Spleen (tissue), 7 donors: ENCODE measurements around the gene TPX2.

Experiments used
- CTCF ChIP-seq, 11 experiments: fragments of 200-600 bp in 7 of 11; fragments of 450-650 bp in 4 of 11; sonication (generic) in 4 of 11; IDR thresholded peaks in 8 of 11; conservative IDR thresholded peaks in 3 of 11; 1 replicate in 7 of 11; 2 replicates in 4 of 11; pipeline versions ENCODE4 v1.4.0 to v1.8.0; 2016 to 2021; ENCODE audit warnings: antibody characterized with exemption in 11 of 11, inconsistent platforms in 4 of 11, mild to moderate bottlenecking in 1 of 11
- POLR2AphosphoS5 ChIP-seq, 3 donors: sonication (generic); formaldehyde crosslinking; IDR thresholded peaks; one replicate each; pipeline ENCODE4 v1.5.1; 2017; ENCODE audit warnings: antibody characterized with exemption in 3 of 3
- donor health status: DM: no; HTN: no; CAD: no; lungs with moderate emphysema.
- donor health status: DM: no; HTN: no; CAD: no.
- donor health status: DM: no; HTN: no; CAD: no.

- TF ChIP-seq POLR2AphosphoS5 (IDR thresholded peaks at IDR 0.05) (no peak), CTCF (IDR thresholded peaks at IDR 0.05 in 8 of 11, conservative IDR thresholded peaks at IDR 0.05 in 3 of 11) (peak in 6 of 11 experiments; percentile 0 to 64 (median 38))
Measured at GRCh38 chr20:31846793-31847138, 107.7 kb downstream of the TPX2 start.
